ENCODE results near the gene SOX30. TPM values are rescaled to one million over a fixed set of nuclear protein-coding genes. Genes with fewer than 3 reads are reported as not detected.

The SOX30 gene
- total and polyA plus RNA-seq, 12 donors: 0.03 to 0.72 (median 0.20) TPM; not detected in 5

DNA sequence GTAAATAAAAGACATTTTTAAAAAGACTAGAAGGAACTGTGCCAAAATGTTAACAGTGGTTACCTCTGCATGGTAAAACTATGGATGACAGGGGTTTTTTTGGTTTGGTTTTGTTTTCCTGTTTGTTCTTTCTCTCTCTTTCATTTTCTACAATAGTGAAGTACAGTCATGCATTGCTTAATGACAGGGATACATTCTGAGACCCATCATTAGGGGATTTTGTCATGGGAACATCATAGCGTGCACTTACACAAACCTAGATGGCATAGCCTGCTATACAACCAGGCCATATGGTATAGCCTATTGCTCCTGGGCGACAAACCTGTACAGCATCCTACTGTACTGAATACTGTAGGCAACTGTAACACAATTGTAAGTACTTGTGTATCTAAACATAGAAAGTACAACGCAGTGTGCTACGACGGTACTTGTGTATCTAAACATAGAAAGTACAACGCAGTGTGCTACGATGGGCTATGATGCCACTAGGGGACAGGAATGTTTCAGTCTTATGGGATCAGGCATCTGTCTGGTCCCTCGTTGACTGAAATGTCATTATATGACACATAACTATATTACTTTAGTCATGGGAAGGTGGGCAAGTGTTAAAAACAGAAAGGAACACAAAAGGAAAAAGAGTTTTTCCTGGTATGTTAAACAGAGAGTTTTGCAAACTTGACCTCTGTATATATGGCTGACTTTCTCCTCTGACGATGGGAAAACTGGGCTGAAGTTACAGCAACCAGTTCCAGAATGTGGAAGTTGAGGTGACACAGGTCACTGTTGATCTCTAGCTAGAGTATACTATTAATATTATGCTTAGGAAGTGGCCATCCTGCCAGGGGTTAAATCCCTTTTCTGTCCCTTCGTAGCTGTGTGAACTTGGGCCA is 69.3 kb downstream of the SOX30 start:
- no peak for TF ChIP-seq POLR2A (IDR thresholded peaks at IDR 0.05)
- TF ChIP-seq, protein P1, sequence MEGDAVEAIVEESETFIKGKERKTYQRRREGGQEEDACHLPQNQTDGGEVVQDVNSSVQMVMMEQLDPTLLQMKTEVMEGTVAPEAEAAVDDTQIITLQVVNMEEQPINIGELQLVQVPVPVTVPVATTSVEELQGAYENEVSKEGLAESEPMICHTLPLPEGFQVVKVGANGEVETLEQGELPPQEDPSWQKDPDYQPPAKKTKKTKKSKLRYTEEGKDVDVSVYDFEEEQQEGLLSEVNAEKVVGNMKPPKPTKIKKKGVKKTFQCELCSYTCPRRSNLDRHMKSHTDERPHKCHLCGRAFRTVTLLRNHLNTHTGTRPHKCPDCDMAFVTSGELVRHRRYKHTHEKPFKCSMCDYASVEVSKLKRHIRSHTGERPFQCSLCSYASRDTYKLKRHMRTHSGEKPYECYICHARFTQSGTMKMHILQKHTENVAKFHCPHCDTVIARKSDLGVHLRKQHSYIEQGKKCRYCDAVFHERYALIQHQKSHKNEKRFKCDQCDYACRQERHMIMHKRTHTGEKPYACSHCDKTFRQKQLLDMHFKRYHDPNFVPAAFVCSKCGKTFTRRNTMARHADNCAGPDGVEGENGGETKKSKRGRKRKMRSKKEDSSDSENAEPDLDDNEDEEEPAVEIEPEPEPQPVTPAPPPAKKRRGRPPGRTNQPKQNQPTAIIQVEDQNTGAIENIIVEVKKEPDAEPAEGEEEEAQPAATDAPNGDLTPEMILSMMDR (IDR thresholded peaks at IDR 0.05): no peak
- no peak overlapping the region for H3K27ac ChIP-seq
- no peak for DNase-seq
- intact Hi-C loops (cut with DNase I): no loop called here
- no peaks in the 10 kb centered on the region for H3K27me3 ChIP-seq
- no peaks in the 10 kb centered on the region for H3K36me3 ChIP-seq (replicated peaks in 1 of 2)
- 71 to 76% (median 75%) methylated on average over 10 of the region's 10 CpGs for WGBS, 4 donors
- no peak overlapping the region for H3K4me3 ChIP-seq
- no peaks in the 10 kb centered on the region for H3K4me1 ChIP-seq (replicated peaks in 1 of 2)
- no peaks in the 10 kb centered on the region for H3K9me3 ChIP-seq (replicated peaks in 1 of 3)

DNA sequence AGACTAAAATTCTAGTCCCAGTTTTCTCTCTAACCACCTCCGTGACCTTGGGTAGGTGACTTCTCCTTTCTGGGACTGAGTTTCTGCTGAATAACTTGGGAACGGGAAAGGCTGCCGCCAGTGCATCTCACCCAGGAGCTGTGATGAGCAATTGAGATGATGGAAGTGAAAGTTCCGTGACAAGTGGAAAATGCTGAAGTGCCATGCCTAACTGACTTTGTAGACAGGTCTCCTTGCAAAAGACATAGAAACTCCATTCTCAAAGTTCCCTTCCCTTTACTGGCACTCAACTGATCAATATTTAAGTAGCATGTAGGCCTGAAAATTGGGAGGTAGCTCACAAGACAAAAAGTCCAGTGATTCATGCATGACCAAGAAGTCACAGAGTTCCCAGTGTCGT is 70.3 kb downstream of the SOX30 start:
- DNase-seq: no peak
- Histone ChIP-seq H3K36me3 (replicated peaks in 1 of 2) (no peaks in the 10 kb centered on the region), H3K9me3 (replicated peaks in 1 of 3) (no peaks in the 10 kb centered on the region), H3K4me1 (replicated peaks in 1 of 2) (no peaks in the 10 kb centered on the region), H3K27me3 (no peaks in the 10 kb centered on the region), H3K4me3 (no peak overlapping the region), H3K27ac (no peak overlapping the region)
- WGBS, 4 donors: 60 to 92% (median 81%) methylated on average over 4 to 5 of the region's 5 CpGs
- intact Hi-C loops (cut with DNase I): loop anchor here in 1 of 2 donors (2.0 kb wide), 1 partner anchor 13 kb away; no protein-coding TSS in a partner anchor
- TF ChIP-seq POLR2A (IDR thresholded peaks at IDR 0.05): no peak
- TF ChIP-seq, protein P1 (IDR thresholded peaks at IDR 0.05): no peak

DNA sequence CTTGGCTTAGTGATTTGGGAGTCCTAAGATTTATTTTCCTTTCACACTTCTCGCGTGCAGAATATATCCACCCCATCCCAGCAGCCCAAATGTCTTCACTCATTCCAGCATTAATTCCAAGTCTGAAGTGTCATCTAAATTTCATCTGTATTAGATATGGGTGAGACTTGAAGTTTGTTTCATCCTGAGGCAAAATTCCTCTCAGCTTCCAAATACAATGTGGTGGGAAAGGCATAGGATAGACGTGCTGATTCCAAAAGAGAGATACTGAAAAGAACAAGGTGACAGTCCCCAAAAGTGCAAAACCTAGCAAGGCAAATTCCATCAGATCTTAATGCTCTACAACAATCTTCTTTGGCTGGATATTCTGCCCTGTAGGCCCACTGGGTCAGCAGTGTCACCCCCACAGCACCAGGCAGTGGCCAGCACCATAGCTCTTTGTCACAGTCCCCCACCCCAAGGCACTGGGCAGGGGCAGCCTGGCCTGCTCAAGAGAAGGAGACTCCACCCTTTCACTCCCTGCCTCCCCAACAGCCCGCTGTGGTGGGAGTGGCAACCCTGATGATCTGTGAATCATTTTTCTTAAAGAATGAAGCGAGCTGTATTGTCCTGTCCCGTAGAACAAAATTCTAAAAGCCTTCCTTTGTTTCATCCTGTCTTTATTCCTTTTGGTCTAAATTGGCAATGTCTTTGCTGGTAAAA is 74.0 kb downstream of the SOX30 start:
- no peak overlapping the region for H3K27ac ChIP-seq
- no peak overlapping the region for H3K4me3 ChIP-seq
- WGBS, 4 donors: 89 to 94% (median 92%) methylated on average over 6 of the region's 6 CpGs
- H3K9me3 ChIP-seq (replicated peaks in 1 of 3): no peaks in the 10 kb centered on the region
- no peaks in the 10 kb centered on the region for H3K27me3 ChIP-seq
- TF ChIP-seq POLR2A (IDR thresholded peaks at IDR 0.05): no peak
- TF ChIP-seq, protein P1 (IDR thresholded peaks at IDR 0.05): no peak
- DNase-seq: no peak
- H3K4me1 ChIP-seq (replicated peaks in 1 of 2): peaks cover 10 to 13% of the 10 kb centered on the region in 2 donors
- intact Hi-C loops (cut with DNase I): no loop called here
- no peaks in the 10 kb centered on the region for H3K36me3 ChIP-seq (replicated peaks in 1 of 2)

DNA sequence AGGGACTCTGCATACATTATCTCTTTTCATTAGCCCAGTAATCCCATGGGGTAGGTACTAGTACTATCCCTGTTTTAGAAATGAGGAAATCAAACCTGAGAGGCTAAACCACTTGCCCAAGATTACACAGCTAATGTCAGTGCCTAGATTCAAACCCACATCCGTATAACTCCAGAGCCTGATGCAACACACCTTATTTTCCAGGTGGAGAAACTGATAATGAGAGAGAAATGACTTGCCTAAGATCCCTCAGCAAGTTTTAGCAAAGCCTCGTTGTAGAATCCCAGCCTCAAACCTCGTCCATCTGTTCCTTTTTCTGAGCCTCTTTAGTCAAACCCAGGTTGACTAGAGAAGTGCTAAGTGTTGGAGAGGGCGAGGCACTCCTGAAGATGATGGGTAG is 75.6 kb downstream of the SOX30 start:
- H3K9me3 ChIP-seq (replicated peaks in 1 of 3): no peaks in the 10 kb centered on the region
- TF ChIP-seq, protein P1 (IDR thresholded peaks at IDR 0.05): no peak
- no peak for TF ChIP-seq POLR2A (IDR thresholded peaks at IDR 0.05)
- no peaks in the 10 kb centered on the region for H3K36me3 ChIP-seq (replicated peaks in 1 of 2)
- no peak overlapping the region for H3K27ac ChIP-seq
- DNase-seq: no peak
- 79 to 85% (median 82%) methylated on average over 4 of the region's 4 CpGs for WGBS, 4 donors
- peaks cover 10 to 13% of the 10 kb centered on the region in 2 donors for H3K4me1 ChIP-seq (replicated peaks in 1 of 2)
- no peak overlapping the region for H3K4me3 ChIP-seq
- intact Hi-C loops (cut with DNase I): no loop called here
- no peaks in the 10 kb centered on the region for H3K27me3 ChIP-seq

All from adrenal gland (tissue), 12 donors.